Activated CD4-positive, CD25-positive, alpha-beta regulatory T cell (primary cell): Measurements from ENCODE around the gene FHOD3.

ENCODE experiments used
- DNase-seq, 4 experiments: peaks; one replicate each; lab custom pipeline; 2025; lab: John Stamatoyannopoulos, UW

FHOD3 gene

DNA sequence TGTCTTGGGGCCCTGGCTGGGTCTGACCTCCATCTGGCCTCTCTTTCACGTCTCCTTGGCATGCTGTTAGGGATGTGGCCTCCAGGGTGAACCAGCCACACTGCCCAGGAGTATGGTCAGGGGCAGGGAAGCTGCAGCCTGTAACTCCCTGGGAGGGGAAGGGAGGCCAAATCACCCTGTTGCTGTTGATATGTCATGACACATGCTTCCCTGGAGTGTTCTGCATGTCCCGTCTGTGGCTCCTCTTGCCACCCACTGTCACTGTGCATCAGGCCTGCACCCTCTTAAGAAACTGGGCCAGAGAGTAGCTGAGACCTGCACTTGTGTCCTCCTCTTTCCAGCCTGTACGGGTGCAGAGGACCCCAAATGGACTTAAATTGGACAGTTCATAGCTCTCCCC, 221.3 kb downstream of the FHOD3 start:
- DNase-seq: no peak

- DNase-seq: no peak
Observed at GRCh38 chr18:36519358-36519757, 221.8 kb downstream of the FHOD3 start.

- DNase-seq: no peak
Observed at GRCh38 chr18:36522509-36522908, 225.0 kb downstream of the FHOD3 start.

DNA sequence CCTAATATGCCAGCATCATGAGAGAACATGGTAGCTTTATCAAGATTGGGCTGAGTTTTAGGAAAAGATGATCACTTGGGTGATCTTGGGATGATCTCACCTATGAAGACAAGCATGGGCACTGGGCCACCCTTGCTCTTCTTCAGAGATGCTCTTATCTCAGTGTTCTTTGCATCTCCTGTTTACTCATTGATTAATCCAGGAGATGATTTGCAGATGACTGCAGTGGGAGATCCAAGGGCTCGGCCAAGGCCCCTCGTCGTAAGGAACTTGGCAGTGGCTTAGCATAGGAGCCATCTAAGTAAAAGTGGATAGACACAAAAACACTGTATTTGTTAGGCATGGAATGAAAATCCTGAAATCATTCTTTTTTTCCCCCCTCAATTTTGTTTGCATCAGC, 228.4 kb downstream of the FHOD3 start:
- no peak for DNase-seq

- DNase-seq: no peak
Observed at GRCh38 chr18:36526611-36527010, 229.1 kb downstream of the FHOD3 start.

DNA sequence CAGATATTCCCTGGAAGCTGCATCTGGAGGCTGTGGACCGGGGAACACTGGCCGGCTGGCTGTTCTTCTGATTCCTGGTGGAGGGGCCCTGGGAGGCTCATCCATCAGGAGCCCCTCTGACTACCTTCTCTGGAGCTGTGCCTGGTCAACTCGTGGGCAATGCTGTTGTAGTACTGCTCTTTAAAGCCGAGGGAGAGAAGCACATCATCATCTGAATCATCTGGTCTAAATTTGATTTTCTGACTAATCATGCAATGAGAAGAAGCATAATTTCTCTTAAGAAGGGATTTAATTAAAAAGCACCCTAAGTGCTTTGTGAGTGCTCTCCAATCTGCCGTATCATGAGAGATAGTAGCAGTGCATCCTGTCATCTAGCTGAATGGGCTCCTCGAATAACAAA, 229.5 kb downstream of the FHOD3 start:
- DNase-seq: no peak

DNA sequence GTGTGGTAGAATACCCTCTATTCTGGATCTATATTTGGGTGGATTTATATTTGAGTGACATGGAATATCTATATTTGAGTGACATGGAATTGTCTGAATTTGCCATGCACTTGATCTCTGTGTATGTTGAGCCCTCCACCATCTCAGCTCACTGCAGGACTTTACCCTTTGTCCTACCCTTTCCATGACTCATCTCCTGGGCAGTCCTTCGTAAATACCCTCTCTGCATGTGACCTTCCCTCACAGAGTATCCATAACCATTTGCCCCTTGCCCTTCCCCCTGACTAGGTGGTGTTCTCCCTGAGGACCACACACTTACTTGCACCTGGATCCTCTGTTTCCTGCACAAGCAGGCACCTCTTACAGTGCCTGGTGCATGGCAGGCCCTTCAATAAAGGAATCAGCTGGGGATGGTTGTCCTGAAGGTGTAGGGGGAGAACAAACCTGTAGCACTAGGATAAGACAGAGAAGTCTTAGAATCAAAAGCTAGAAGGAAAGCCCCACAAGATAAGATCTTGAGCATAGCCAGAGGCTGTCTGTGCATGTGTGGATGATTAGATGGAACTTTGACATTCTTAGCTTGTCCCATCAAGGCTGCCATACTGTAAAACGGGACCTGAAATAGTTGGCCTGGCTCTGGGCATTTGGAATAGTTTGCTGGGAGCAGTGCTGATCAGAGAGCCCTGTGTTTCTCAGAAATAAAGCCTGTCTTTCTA, 230.4 kb downstream of the FHOD3 start:
- DNase-seq: no peak

- DNase-seq: no peak
Observed at GRCh38 chr18:36529747-36530146, 232.2 kb downstream of the FHOD3 start.

DNA sequence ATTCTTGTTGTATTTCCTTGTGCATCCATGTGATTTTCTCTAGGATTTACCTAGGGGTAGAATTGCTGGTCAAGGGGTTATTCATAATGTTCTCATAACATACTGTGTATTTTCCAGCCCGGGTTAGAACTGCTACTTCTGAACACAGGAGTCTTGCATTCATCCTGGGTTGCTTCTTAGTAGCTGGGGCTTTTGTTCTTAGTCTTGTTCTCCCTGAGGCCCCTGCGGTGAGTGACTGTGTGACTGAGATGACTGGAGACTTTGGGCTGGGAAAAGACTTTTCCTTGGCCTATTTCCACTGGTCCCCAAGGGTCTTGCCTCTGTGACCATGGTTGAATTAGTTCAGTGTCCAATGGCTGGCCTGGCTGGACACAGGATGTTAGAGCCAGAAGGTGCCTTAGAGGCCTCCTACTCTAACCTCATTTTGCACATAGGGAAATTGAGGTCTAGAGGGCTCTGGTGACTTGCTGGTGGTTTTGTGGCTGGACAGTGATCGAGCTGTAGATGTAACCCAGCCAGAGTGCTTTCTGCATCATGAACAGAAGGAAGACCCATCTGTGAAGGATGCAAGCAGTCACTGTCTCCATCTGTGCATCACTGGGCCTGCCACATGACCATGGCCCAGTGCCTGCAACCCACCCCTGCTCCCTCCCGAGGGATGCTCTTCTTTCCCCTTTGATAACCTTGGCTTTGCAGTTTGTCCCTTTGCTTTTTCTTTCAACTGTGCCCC, 233.3 kb downstream of the FHOD3 start:
- no peak for DNase-seq

- DNase-seq: no peak
Observed at GRCh38 chr18:36531636-36532035, 234.1 kb downstream of the FHOD3 start.

DNA sequence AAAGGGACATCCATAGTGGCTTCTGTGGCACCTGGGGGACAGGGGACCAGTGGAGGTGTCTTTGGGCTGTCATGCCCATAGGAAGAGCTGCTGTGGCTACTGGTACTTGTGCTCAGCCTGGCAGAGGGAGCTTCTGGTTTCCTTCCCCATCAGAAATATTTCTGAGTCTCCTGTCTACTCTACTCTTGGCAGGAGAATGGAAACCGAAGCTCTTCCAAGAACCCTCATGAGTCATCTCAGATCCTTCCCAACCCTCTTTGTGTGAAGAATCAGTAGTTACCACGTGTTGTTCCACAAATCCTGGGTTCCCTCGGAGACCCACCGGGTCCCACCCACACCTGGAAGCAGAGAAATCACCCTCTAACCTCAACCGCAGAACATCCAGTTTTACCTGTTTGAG, 234.9 kb downstream of the FHOD3 start:
- DNase-seq: no peak

DNA sequence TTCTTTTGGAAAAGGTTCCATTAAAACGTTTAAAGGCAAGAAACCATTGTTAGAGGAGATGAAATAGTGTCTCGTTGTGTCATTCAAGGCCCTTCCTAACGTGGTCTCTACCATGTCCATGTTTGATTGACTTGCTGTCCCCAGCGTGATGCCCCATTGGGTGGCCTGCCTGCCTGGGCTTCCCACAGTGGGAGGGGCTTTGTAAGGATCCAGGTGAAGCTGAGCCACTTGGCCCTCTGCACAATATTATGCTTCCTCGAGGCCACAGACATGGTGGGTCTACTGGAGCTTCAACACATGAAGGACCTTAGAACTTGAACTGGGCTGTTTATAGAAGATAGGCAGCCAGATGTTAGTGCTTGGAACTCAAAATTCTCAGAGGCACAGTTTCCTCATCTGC, 235.3 kb downstream of the FHOD3 start:
- DNase-seq: no peak

- no peak for DNase-seq
Observed at GRCh38 chr18:36533446-36534153, 236.1 kb downstream of the FHOD3 start.

GRCh38 chr18:36534154-36534688, 236.7 kb downstream of the FHOD3 start:
- DNase-seq: no peak

DNA sequence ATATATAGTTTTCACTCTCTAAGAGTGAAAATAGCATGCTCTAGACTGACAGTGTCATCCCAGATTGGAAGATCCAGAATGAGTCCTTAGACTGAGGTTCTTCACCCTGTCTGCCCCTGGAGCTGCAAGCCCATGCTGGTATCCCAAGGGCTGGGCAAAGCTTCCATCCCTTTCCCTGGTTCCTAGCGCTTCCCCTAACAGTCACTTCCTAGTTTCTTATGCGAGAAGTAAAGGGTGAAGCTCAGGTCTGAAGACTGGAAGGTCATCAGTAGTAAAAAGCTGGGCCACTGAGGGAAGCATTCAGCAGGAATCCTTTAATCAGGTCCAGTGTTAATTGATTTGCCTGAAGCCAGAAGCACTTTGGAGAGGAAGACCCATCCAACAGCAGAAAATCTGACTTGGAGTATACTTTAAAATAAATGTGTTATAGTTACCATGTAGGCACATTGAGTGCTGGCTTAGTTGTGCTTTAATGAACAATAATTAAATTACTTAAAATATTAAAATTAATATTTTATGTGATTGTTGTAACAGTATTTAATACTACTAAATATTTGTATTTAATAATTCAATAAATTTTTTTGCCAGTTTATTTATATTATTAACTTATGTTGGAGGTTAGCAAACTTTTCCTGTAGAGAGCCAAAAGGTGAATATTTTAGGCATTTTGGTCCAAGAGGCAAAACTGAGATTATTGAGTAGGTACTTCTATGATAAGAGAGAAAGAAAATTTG, 237.9 kb downstream of the FHOD3 start:
- DNase-seq: no peak

GRCh38 chr18:36536426-36536825, 238.9 kb downstream of the FHOD3 start:
- no peak for DNase-seq

DNA sequence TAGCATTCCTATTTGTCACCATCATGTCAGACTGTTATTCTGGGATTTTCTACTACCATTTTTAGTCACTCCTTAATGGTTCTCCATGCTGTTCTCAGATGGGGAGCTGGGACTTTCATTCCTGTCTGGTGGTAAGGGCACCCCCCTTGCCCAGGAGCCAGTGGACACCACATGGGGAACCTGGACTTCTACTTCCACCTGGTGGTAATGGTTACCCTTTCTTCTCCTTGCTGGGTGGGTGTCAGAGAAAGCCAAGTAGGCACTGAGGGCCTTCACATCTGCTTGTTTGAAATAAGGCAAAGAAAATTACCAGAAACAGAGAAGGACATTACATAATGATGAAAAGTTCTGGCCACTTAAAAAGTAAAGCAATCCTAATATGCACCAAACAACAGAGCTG, 239.8 kb downstream of the FHOD3 start:
- no peak for DNase-seq

GRCh38 chr18:36539674-36540231, 242.2 kb downstream of the FHOD3 start:
- DNase-seq: no peak

DNA sequence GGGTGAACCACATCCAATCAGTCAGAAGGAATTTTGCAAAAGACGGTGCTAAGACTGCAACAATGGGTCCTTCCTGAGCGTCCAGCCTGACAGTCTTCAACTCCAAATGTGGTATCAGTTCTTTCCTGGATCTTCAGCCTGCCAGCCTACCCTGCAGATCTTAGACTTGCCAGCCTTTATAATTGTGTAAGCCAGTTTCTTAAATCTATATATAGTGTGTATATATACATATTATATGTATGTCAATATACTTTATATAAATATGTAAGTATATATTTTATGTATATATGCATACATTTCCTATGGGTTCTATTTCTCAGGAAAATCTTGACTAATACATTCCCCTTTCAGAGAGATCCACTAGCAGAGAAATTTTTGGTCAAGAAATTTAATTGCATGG, 245.5 kb downstream of the FHOD3 start:
- no peak for DNase-seq

- DNase-seq: no peak
Observed at GRCh38 chr18:36543991-36544725, 246.6 kb downstream of the FHOD3 start.

DNA sequence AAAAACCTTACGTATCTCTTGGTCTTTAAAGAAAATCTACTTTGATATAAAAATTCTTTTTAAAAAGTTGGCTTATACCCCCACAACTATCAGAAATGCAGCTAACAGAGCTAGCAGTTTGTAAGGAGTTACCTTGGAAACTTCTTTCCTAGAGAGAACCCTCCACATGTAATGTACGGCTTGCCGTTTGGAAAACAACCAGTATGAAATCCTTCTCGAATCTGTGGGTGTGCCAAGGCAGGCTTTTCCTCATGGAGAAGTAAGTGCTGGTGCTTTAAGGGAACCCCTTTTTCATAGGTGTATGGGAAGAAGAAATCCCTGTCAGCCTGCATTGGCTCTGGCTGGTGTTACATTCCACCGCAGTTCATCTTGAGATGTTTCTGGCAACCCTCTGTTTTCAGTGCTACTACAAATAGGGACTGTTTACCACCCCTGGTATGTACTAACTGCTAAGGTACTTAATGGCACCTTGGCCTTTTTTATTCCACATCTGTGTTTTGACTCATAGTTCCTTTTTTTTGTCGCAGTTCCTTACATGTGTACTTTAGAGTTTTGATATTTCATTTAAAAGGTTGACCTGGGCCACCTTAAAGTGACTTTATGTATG, 248.4 kb downstream of the FHOD3 start:
- DNase-seq: no peak
